Neural progenitor cell (in vitro differentiated cells): ENCODE data around the gene TMEM185B. TPM values are rescaled to one million over a fixed set of nuclear protein-coding genes. Genes with fewer than 3 reads are reported as not detected.

ENCODE experiments used
- DNase-seq: peaks from one replicate; pipeline ENCODE4 v3.0.0-alpha.2; 2016; ENCODE audit warnings: low spot score
- H2AFZ ChIP-seq: fragments of 200-600 bp; sonication (generic); replicated peaks from 2 replicates; pipeline ENCODE4 v1.6.1; 2016; ENCODE audit warnings: antibody characterized with exemption
- H3F3A ChIP-seq: fragments of 200-600 bp; sonication (generic); 2 replicates; pipeline ENCODE4 v1.6.1; 2016; ENCODE audit warnings: antibody characterized with exemption, low read depth
- H3K27ac ChIP-seq: fragments of 200-600 bp; sonication (generic); 2 replicates; pipeline ENCODE4 v1.5.1; 2016; ENCODE audit warnings: mild to moderate bottlenecking
- H3K27me3 ChIP-seq: fragments of 200-600 bp; sonication (generic); 2 replicates; pipeline ENCODE4 v1.6.1; 2016; ENCODE audit warnings: mild to moderate bottlenecking, moderate library complexity
- H3K36me3 ChIP-seq: fragments of 200-600 bp; sonication (generic); 2 replicates; pipeline ENCODE4 v1.5.1; 2016
- H3K4me1 ChIP-seq: fragments of 200-600 bp; sonication (generic); 2 replicates; pipeline ENCODE4 v1.6.1; 2016; ENCODE audit warnings: mixed run types
- H3K4me2 ChIP-seq: fragments of 200-600 bp; sonication (generic); 2 replicates; pipeline ENCODE4 v1.6.1; 2016
- H3K4me3 ChIP-seq: fragments of 200-600 bp; sonication (generic); 2 replicates; pipeline ENCODE4 v1.5.1; 2016
- H3K79me2 ChIP-seq: fragments of 200-600 bp; sonication (generic); 2 replicates; pipeline ENCODE4 v1.6.1; 2016; ENCODE audit warnings: low read depth
- H3K9ac ChIP-seq: fragments of 200-600 bp; sonication (generic); 2 replicates; pipeline ENCODE4 v1.6.1; 2016
- H3K9me3 ChIP-seq: fragments of 200-600 bp; sonication (generic); 2 replicates; pipeline ENCODE4 v1.5.1; 2016; ENCODE audit warnings: low read depth
- H4K20me1 ChIP-seq: fragments of 200-600 bp; sonication (generic); 2 replicates; pipeline ENCODE4 v1.6.1; 2016; ENCODE audit warnings: low read depth
- H3K27ac Mint-ChIP-seq: 3 replicates; pipeline ENCODE4 v1.8.0; 2021; ENCODE audit warnings: mixed read lengths
- H3K27me3 Mint-ChIP-seq: 2 replicates; pipeline ENCODE4 v1.8.0; 2022; ENCODE audit warnings: low read depth, mild to moderate bottlenecking, inconsistent platforms, moderate library complexity, mixed read lengths; ENCODE audit not compliant: insufficient read depth
- H3K36me3 Mint-ChIP-seq: 3 replicates; pipeline ENCODE4 v1.8.0; 2021; ENCODE audit warnings: mixed read lengths
- H3K4me1 Mint-ChIP-seq: 3 replicates; pipeline ENCODE4 v1.8.0; 2021; ENCODE audit warnings: mixed read lengths
- H3K4me3 Mint-ChIP-seq: 3 replicates; pipeline ENCODE4 v1.8.0; 2021; ENCODE audit warnings: mild to moderate bottlenecking, moderate library complexity, mixed read lengths
- H3K9me3 Mint-ChIP-seq: 3 replicates; pipeline ENCODE4 v1.8.0; 2020; ENCODE audit warnings: mixed read lengths
- CTCF ChIP-seq: fragments of 200-600 bp; sonication (generic); IDR thresholded peaks from 2 replicates; pipeline ENCODE4 v1.5.1; 2017; ENCODE audit warnings: antibody characterized with exemption, mild to moderate bottlenecking
- EZH2 ChIP-seq: fragments of 200-600 bp; sonication (generic); IDR thresholded peaks from 2 replicates; pipeline ENCODE4 v1.6.1; 2017; ENCODE audit warnings: antibody characterized with exemption, mild to moderate bottlenecking, moderate library complexity
- EZH2phosphoT487 ChIP-seq: fragments of 200-600 bp; sonication (generic); IDR thresholded peaks from 2 replicates; pipeline ENCODE4 v1.6.1; 2017; ENCODE audit warnings: antibody characterized with exemption
- total RNA-seq: library from RNA; depleted of rRNA; stranded (reverse); fragments of >200 nt; gene quantifications from 2 replicates; pipeline ENCODE4 v1.2.3, GENCODE V29; 2015; ENCODE audit warnings: low replicate concordance

TMEM185B gene
- total RNA-seq, 1 donor from 2014 or later: 11.1 TPM

- Histone ChIP-seq H3K79me2 (no peaks in the 10 kb centered on the region), H3K4me1 (peaks cover 19% of the 10 kb centered on the region), H3K4me2 (no peak overlapping the region), H3K27me3 (peaks cover 25% of the 10 kb centered on the region), H2AFZ (no peak overlapping the region), H3F3A (no peaks in the 10 kb centered on the region), H3K27ac (no peak overlapping the region), H4K20me1 (no peaks in the 10 kb centered on the region), H3K9ac (no peak overlapping the region), H3K9me3 (no peaks in the 10 kb centered on the region), H3K36me3 (no peaks in the 10 kb centered on the region), H3K4me3 (no peak overlapping the region)
- Mint-ChIP-seq H3K27ac (peak overlapping the region; percentile 50), H3K9me3 (no peaks in the 10 kb centered on the region), H3K4me3 (peak overlapping the region; percentile 19), H3K27me3 (peaks cover 17% of the 10 kb centered on the region), H3K4me1 (peaks cover 36% of the 10 kb centered on the region), H3K36me3 (no peaks in the 10 kb centered on the region)
- no peak for TF ChIP-seq CTCF
- no peak for TF ChIP-seq EZH2phosphoT487
- no peak for TF ChIP-seq EZH2
- DNase-seq: no peak
These were observed 23.5 kb upstream of the TMEM185B start for GRCh38 chr2:120246546-120247300.

GRCh38 chr2:120245520-120246332, 22.5 kb upstream of the TMEM185B start:
- Mint-ChIP-seq H3K4me3 (no peak overlapping the region), H3K36me3 (no peaks in the 10 kb centered on the region), H3K27me3 (peaks cover 15% of the 10 kb centered on the region), H3K4me1 (peaks cover 34% of the 10 kb centered on the region), H3K9me3 (no peaks in the 10 kb centered on the region), H3K27ac (no peak overlapping the region)
- Histone ChIP-seq H3K36me3 (no peaks in the 10 kb centered on the region), H4K20me1 (no peaks in the 10 kb centered on the region), H3K27me3 (peaks cover 15% of the 10 kb centered on the region), H3K9me3 (no peaks in the 10 kb centered on the region), H3K9ac (no peak overlapping the region), H3K4me1 (peaks cover 15% of the 10 kb centered on the region), H3K79me2 (no peaks in the 10 kb centered on the region), H3K4me2 (no peak overlapping the region), H3K27ac (no peak overlapping the region), H3F3A (no peaks in the 10 kb centered on the region), H3K4me3 (no peak overlapping the region), H2AFZ (no peak overlapping the region)
- no peak for TF ChIP-seq EZH2phosphoT487
- TF ChIP-seq EZH2: no peak
- no peak for TF ChIP-seq CTCF
- no peak for DNase-seq

- peaks cover 16% of the 10 kb centered on the region for H3K4me1 ChIP-seq
- H3K4me1 Mint-ChIP-seq: peaks cover 36% of the 10 kb centered on the region
- H3K27me3 ChIP-seq: peaks cover 6% of the 10 kb centered on the region
- H3K27ac ChIP-seq: no peak overlapping the region
- no peak overlapping the region for H3K9ac ChIP-seq
- H3K36me3 Mint-ChIP-seq: no peaks in the 10 kb centered on the region
- no peak overlapping the region for H2AFZ ChIP-seq
- H3K4me3 ChIP-seq: no peak overlapping the region
- H3K27me3 Mint-ChIP-seq: peaks cover 10% of the 10 kb centered on the region
- no peak for DNase-seq
- no peaks in the 10 kb centered on the region for H3K9me3 ChIP-seq
- H3K36me3 ChIP-seq: no peaks in the 10 kb centered on the region
- no peaks in the 10 kb centered on the region for H3K9me3 Mint-ChIP-seq
- TF ChIP-seq EZH2 (no peak), EZH2phosphoT487 (no peak), CTCF (no peak)
- H3K27ac Mint-ChIP-seq: peak overlapping the region; percentile 50
- H4K20me1 ChIP-seq: no peaks in the 10 kb centered on the region
- no peak overlapping the region for H3K4me2 ChIP-seq
- H3F3A ChIP-seq: peaks cover 6% of the 10 kb centered on the region
- no peak overlapping the region for H3K4me3 Mint-ChIP-seq
- no peaks in the 10 kb centered on the region for H3K79me2 ChIP-seq
These were observed 21.7 kb upstream of the TMEM185B start for GRCh38 chr2:120244656-120245519.
